HepG2 (cell line): ENCODE measurements around the gene MRPS18C.

Source experiments
- ATF5 ChIP-seq: sonication (generic); formaldehyde crosslinking; IDR thresholded peaks from 2 replicates; pipeline ENCODE4 v1.4.0; 2020; ENCODE audit warnings: mild to moderate bottlenecking, low read depth, missing genetic modification reagents
- CHCHD3 ChIP-seq: sonication (generic); formaldehyde crosslinking; IDR thresholded peaks from 2 replicates; pipeline ENCODE4 v1.8.0; 2022; ENCODE audit warnings: mild to moderate bottlenecking, missing genetic modification reagents, moderate library complexity
- CTCF ChIP-seq: sonication (generic); formaldehyde crosslinking; IDR thresholded peaks from 2 replicates; pipeline ENCODE4 v1.5.0; 2020; ENCODE audit warnings: mild to moderate bottlenecking, missing genetic modification reagents, moderate library complexity
- ESRRA ChIP-seq: sonication (generic); formaldehyde crosslinking; IDR thresholded peaks from 2 replicates; pipeline ENCODE4 v1.5.1; 2020; ENCODE audit warnings: mild to moderate bottlenecking, low read depth, missing genetic modification reagents
- GABPA ChIP-seq, 2 experiments: IDR thresholded peaks; 2 replicates each; pipeline ENCODE4 v1.6.1; 2011 to 2016; ENCODE audit warnings: low read depth in 2 of 2, low read length in 1 of 2, missing biosample characterization in 1 of 2, missing genetic modification characterization in 1 of 2
- HMG20B ChIP-seq: conservative IDR thresholded peaks from 2 replicates; pipeline ENCODE4 v1.6.1; 2016; ENCODE audit warnings: missing genetic modification reagents, missing compliant biosample characterization
- HNF1B ChIP-seq: sonication (generic); formaldehyde crosslinking; IDR thresholded peaks from 2 replicates; pipeline ENCODE4 v1.5.1; 2020; ENCODE audit warnings: mild to moderate bottlenecking, moderate library complexity, missing genetic modification reagents
- HOMEZ ChIP-seq: IDR thresholded peaks from 2 replicates; pipeline ENCODE4 v1.6.1; 2016; ENCODE audit warnings: low read depth
- KDM5B ChIP-seq: sonication (generic); formaldehyde crosslinking; IDR thresholded peaks from 2 replicates; pipeline ENCODE4 v1.4.0; 2020; ENCODE audit warnings: missing genetic modification reagents, mild to moderate bottlenecking, borderline replicate concordance
- NR3C1 ChIP-seq: sonication (generic); formaldehyde crosslinking; IDR thresholded peaks from 2 replicates; pipeline ENCODE4 v1.4.0; 2020; ENCODE audit warnings: missing genetic modification reagents
- PBX3 ChIP-seq: sonication (generic); formaldehyde crosslinking; IDR thresholded peaks from 2 replicates; pipeline ENCODE4 v1.8.1; 2023; ENCODE audit warnings: missing genetic modification reagents, inconsistent platforms, borderline replicate concordance
- SMC3 ChIP-seq: IDR thresholded peaks from 2 replicates; pipeline ENCODE4 v1.6.1; 2011; ENCODE audit warnings: low read length, improper control_type of control experiment
- UBTF ChIP-seq: sonication (generic); formaldehyde crosslinking; IDR thresholded peaks from 2 replicates; pipeline ENCODE4 v1.4.0; 2020; ENCODE audit warnings: mild to moderate bottlenecking, missing genetic modification reagents
- YY1 ChIP-seq: IDR thresholded peaks from 2 replicates; pipeline ENCODE4 v1.6.1; 2011; ENCODE audit warnings: low read length, low read depth, moderate library complexity, mild to moderate bottlenecking; ENCODE audit not compliant: insufficient read depth, insufficient replicate concordance

GRCh38 chr4:83417566-83417965, 38.3 kb upstream of the MRPS18C start:
- TF ChIP-seq CHCHD3 (no peak), GABPA (IDR thresholded peaks at IDR 0.05; ENCODE audit: low read depth, low read length) (no peak), GABPA (CRISPR knock-in tag; IDR thresholded peaks at IDR 0.05; ENCODE audit: low read depth) (no peak), ATF5 (CRISPR knock-in tag) (no peak), PBX3 (CRISPR knock-in tag) (no peak), SMC3 (no peak), KDM5B (CRISPR knock-in tag) (no peak), ESRRA (CRISPR knock-in tag) (no peak), UBTF (CRISPR knock-in tag) (no peak), CTCF (CRISPR knock-in tag) (no peak), NR3C1 (CRISPR knock-in tag) (no peak), HOMEZ (CRISPR knock-in tag) (no peak), HNF1B (no peak), YY1 (no peak), HMG20B (CRISPR knock-in tag) (no peak)
